Calu3 (cell line): ENCODE measurements around the gene HECW1. TPM values are rescaled to one million over a fixed set of nuclear protein-coding genes. Genes with fewer than 3 reads are reported as not detected.

Source experiments
- BruUV-seq: library from RNA; stranded (reverse); fragments of 400-500 nt; replicated peaks from 2 replicates; lab custom pipeline; 2021; lab: Mats Ljungman, UMichigan
- CTCF ChIA-PET: fragments of 300-600 bp; sonication (Branson Sonifier 250); formaldehyde crosslinking; loops from one replicate; lab custom pipeline; 2022; ENCODE audit warnings: antibody characterized with exemption; lab: Charles Lee
- DNase-seq: peaks from one replicate; pipeline ENCODE4 v3.0.0; 2022
- H3K27ac Mint-ChIP-seq: one replicate; pipeline ENCODE4 v1.8.0; 2022; ENCODE audit warnings: mixed read lengths; ENCODE audit not compliant: unreplicated experiment
- H3K27me3 Mint-ChIP-seq: one replicate; pipeline ENCODE4 v1.8.0; 2022; ENCODE audit warnings: mixed read lengths; ENCODE audit not compliant: unreplicated experiment
- H3K36me3 Mint-ChIP-seq: one replicate; pipeline ENCODE4 v1.8.0; 2022; ENCODE audit warnings: mild to moderate bottlenecking, moderate library complexity, mixed read lengths; ENCODE audit not compliant: insufficient read depth, unreplicated experiment
- H3K4me1 Mint-ChIP-seq: one replicate; pipeline ENCODE4 v1.8.0; 2022; ENCODE audit warnings: mild to moderate bottlenecking, low read depth, mixed read lengths; ENCODE audit not compliant: unreplicated experiment
- H3K4me3 Mint-ChIP-seq: one replicate; pipeline ENCODE4 v1.8.0; 2022; ENCODE audit warnings: mild to moderate bottlenecking, low read depth, moderate library complexity, mixed read lengths; ENCODE audit not compliant: unreplicated experiment
- H3K9me3 Mint-ChIP-seq: one replicate; pipeline ENCODE4 v1.8.0; 2022; ENCODE audit warnings: low read depth, mixed read lengths; ENCODE audit not compliant: unreplicated experiment
- intact Hi-C: fragments of 100-400 bp; cut with micrococcal nuclease; formaldehyde crosslinking; loops from one replicate; pipeline ENCODE4 v1.10.0; 2022; ENCODE audit not compliant: unreplicated experiment
- total RNA-seq: library from RNA; stranded (reverse); gene quantifications from 2 replicates; pipeline ENCODE4 v1.2.3, GENCODE V29; 2022
- TF ChIP-seq, protein P1 (sequence below): fragments of 200-600 bp; IDR thresholded peaks from one replicate; pipeline ENCODE4 v1.8.0; 2022; ENCODE audit warnings: antibody characterized with exemption; ENCODE audit not compliant: unreplicated experiment

The HECW1 gene
- total RNA-seq, 1 experiment from 2014 or later, result 0.33 TPM

GRCh38 chr7:43439631-43440401 lies 327.4 kb downstream of the HECW1 start:
- no peaks in the 10 kb centered on the region for H3K9me3 Mint-ChIP-seq
- no peaks in the 10 kb centered on the region for H3K4me1 Mint-ChIP-seq
- H3K4me3 Mint-ChIP-seq, result peak overlapping the region; percentile 16
- BruUV-seq, result no TSS peak
- peaks cover 21% of the 10 kb centered on the region for H3K27me3 Mint-ChIP-seq
- DNase-seq, result peak; percentile 74
- CTCF ChIA-PET, result interaction anchor here (0.9 to 1.5 kb wide), 13 partner anchors 8 to 1499 kb away, joined by 3 to 9 read pairs (median 4); partner anchors contain the start of gene STK17A
- no peak overlapping the region for H3K27ac Mint-ChIP-seq
- H3K36me3 Mint-ChIP-seq, result no peaks in the 10 kb centered on the region
- TF ChIP-seq, protein P1, sequence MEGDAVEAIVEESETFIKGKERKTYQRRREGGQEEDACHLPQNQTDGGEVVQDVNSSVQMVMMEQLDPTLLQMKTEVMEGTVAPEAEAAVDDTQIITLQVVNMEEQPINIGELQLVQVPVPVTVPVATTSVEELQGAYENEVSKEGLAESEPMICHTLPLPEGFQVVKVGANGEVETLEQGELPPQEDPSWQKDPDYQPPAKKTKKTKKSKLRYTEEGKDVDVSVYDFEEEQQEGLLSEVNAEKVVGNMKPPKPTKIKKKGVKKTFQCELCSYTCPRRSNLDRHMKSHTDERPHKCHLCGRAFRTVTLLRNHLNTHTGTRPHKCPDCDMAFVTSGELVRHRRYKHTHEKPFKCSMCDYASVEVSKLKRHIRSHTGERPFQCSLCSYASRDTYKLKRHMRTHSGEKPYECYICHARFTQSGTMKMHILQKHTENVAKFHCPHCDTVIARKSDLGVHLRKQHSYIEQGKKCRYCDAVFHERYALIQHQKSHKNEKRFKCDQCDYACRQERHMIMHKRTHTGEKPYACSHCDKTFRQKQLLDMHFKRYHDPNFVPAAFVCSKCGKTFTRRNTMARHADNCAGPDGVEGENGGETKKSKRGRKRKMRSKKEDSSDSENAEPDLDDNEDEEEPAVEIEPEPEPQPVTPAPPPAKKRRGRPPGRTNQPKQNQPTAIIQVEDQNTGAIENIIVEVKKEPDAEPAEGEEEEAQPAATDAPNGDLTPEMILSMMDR, result peak; percentile 99
- intact Hi-C loops, result loop anchor here (5.0 to 10.0 kb wide), 2 partner anchors 125 to 498 kb away; no protein-coding TSS in a partner anchor

GRCh38 chr7:43441231-43442130 lies 329.0 kb downstream of the HECW1 start:
- H3K4me1 Mint-ChIP-seq, result no peaks in the 10 kb centered on the region
- no peak overlapping the region for H3K27ac Mint-ChIP-seq
- no peak for DNase-seq
- intact Hi-C loops, result no loop called here
- CTCF ChIA-PET, result interaction anchor here (1.5 kb wide), 1 partner anchor 14 kb away, joined by 3 read pairs; no protein-coding TSS in a partner anchor
- no TSS peak for BruUV-seq
- H3K27me3 Mint-ChIP-seq, result peaks cover 23% of the 10 kb centered on the region
- no peaks in the 10 kb centered on the region for H3K36me3 Mint-ChIP-seq
- TF ChIP-seq, protein P1, result no peak
- no peaks in the 10 kb centered on the region for H3K9me3 Mint-ChIP-seq
- H3K4me3 Mint-ChIP-seq, result no peak overlapping the region

DNA sequence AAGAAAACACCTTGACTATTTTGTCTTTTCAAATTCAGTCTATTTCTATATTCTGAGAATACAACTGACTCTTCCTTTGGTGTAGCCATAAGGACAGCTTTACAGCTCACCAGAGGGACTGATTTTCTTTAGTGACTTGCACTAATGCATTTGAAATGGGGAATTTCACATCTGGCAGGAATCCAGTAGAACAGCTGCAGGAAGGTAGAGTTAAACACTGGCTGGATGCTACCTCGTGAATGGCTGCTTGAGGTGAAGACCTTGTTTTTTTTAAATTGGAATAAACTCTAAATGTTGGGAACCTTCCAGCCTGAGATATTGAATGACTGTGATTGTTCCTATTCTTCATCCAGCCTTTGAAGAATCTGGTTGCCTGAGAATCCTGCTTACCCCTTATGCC lies 330.9 kb downstream of the HECW1 start:
- H3K27me3 Mint-ChIP-seq, result peaks cover 23% of the 10 kb centered on the region
- intact Hi-C loops, result no loop called here
- CTCF ChIA-PET, result no interaction called here

More for the DNA sequence above, 330.9 kb downstream of the HECW1 start:
- Mint-ChIP-seq H3K4me3 (no peak overlapping the region), H3K4me1 (no peaks in the 10 kb centered on the region), H3K36me3 (no peaks in the 10 kb centered on the region), H3K9me3 (no peaks in the 10 kb centered on the region), H3K27ac (no peak overlapping the region)
- no peak for DNase-seq
- TF ChIP-seq, protein P1, result no peak
- BruUV-seq, result no TSS peak
